HL-60/S4 (cell line): Measurements from ENCODE around the gene DCT.

Experiments used
- in situ Hi-C: fragments of 300-500 bp; cut with MboI; formaldehyde crosslinking; loops from 2 replicates; pipeline ENCODE4 v1.14.3; 2022; ENCODE audit warnings: low sequenced_read_pairs

The DCT gene

DNA sequence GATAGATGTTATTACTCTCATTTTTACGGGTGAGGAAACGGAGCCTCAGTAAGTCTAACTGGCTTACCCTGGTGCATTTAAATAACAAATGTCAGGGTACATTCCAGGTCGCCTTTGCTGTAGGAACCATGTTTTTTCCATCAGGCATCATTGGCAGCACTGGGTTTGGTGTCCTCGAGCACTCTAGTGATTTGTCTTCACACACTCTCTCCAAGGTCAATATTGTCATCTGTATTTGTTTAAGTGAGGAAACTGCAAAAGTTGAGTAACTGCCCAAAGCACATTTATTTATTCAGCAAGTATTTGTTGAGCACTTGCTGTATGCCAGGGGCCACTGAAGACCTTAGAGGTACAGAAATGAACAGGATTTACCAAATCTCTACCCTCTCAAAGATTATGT is 78.6 kb downstream of the DCT start:
- in situ Hi-C loops: no loop called here

DNA sequence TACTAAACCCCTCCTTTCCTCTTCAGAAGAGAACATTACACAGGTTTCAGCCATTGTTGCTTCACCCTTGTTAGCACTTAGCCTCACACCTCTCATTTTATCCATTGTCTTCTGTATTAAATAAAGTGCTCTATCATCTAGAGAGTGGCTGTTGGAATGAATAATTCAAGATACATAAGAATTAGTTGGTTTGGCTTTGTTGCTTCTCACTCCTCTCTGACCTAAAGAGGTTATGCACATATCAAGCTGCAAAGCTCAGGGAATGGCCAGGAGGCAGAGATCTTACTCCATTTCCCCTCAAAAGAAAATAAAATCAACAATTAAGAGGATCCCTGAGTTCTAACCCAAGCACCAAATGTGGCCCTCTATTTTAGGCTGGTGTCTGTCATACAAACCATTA is 79.7 kb downstream of the DCT start:
- in situ Hi-C loops: no loop called here

DNA sequence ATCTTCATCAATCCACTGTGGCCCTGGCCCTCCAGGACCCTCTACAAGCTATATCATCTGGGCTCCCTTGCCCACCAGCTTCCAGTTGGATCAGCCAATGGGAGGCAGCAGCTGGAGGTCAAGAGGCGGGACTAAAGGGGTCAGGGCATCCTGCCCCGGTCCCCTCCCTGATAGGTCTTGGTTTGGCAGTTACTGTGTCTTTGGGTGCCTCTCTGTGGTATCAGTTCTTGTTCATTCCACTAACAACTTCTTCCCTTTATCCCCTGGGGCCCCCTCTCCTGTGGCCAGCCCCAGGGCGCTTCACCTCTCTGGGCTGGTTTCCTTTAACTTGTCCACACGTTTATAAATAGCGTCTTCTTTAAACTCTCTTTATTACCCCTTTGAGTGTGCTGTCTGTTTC is 83.6 kb downstream of the DCT start:
- in situ Hi-C loops: no loop called here

DNA sequence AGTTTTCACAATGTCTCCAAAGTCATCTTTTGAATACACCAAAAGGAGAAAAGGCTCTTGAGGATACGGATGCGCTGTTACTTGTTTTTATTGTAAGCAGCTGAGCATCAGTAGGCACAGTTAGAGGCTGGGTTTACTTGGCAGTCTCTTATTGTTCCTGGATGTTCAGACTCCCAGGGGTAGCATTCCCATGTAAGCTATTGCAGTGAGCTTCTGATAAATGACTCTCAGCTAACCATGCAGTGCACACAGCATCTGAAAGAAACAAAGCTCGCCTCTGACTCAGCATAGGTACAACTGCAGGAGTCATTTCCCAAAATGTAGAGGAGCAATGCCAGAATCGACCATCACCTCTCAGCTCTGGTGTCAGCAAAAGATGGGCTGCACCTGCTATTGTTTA is 84.8 kb downstream of the DCT start:
- in situ Hi-C loops: no loop called here

DNA sequence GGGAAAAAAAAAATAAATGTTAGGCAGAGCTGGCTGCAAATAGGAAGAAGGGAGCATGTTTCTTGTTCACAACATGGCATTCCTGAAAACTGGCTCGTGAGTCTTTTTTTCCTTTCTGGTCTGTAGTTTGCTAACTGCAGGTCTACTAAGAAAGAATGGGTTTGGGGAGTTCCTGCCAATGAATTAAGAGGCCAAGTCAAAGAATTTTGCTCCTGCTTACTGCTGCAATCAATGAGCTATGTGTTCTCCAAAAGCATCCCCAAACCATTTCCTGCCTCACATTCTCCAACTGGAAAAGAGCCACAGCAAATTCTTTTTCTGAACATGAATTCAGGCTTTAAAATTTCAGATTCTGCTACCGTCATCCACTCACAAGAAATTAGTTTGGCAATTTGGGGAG is 88.6 kb downstream of the DCT start:
- in situ Hi-C loops: no loop called here

DNA sequence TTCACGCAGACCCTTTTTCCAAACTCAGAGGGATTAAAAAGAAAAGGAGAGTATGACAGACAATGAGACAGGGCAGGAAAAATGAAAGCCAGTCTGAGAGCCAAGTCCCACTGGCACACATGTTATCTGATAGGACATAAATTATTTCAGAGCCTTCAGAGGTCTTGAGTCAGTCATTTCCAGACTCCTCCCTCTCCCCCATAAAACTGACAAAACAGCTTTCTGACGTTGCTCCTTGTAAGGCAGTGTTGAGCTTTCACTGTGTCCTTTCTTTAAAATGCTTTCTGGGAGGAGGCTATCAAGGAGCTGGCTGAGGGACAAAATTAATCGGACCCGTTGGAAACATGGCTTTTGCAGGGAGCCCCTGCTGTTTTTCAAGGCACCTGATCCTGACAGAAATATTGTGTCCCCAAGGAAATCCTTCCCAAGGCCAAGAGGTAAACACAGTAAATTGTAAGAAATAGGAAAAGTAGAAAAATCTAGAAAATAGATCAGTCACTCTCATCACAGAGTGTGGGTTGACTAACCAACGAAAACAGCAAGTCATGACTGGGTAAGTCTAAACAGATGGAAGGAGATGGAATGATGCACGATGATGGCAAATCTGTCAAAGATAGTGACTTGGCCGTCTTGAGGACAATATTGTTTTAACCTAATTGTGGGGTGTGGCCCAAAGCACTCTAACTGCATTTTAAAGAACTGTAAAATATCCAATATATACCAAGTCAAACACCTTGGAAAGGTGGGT is 89.7 kb downstream of the DCT start:
- in situ Hi-C loops: no loop called here

DNA sequence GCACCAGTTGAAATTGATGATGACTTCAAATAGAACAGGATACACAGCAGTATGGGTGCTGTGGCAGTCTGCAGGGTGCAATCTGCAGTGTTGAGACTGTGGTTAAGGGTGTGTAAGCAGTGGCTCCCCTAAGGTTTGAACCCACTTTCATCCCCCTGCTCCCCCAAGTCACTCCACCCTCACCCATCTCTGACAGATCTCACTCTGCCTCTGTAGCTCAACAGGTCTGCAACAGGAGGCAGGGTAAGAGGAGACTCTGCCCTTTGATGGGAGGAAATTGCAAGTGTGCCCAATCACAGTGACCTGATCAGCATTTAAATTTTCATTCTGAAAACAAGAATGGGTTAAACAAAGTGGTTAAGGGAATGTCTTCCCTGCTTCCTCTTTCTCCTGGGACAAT is 92.4 kb downstream of the DCT start:
- in situ Hi-C loops: no loop called here
